Subcutaneous adipose tissue (tissue), 4 donors: Measurements from ENCODE around the gene MCAM. TPM values are rescaled to one million over a fixed set of nuclear protein-coding genes. Genes with fewer than 3 reads are reported as not detected.

ENCODE experiments used
- CTCF ChIP-seq: fragments of 450-650 bp; IDR thresholded peaks from one replicate; pipeline ENCODE4 v1.5.1; 2016; ENCODE audit warnings: low read depth, mild to moderate bottlenecking, control low read depth, antibody characterized with exemption, moderate library complexity
- total RNA-seq, 4 donors: library from RNA; depleted of rRNA; stranded (reverse); fragments of >200 nt; gene quantifications; one replicate each; pipeline ENCODE4 v1.1.0, GENCODE V29; 2016

The MCAM gene
- total RNA-seq, 4 donors from 2014 or later, result 655 to 1,853 (median 1,046) TPM

DNA sequence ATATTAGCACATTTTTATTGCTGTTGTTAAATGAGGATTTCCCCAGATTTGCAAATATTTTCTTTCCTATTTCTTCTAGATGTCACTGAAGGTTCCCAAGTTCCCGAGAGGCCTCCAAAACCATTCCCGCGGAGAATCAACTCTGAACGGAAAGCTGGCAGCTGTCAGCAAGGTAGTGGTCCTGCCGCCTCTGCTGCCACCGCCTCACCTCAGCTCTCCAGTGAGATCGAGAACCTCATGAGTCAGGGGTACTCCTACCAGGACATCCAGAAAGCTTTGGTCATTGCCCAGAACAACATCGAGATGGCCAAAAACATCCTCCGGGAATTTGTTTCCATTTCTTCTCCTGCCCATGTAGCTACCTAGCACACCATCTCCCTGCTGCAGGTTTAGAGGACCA, 17.5 kb downstream of the MCAM start:
- TF ChIP-seq CTCF, result no peak

GRCh38 chr11:119298726-119299125, 18.2 kb downstream of the MCAM start:
- TF ChIP-seq CTCF, result no peak

DNA sequence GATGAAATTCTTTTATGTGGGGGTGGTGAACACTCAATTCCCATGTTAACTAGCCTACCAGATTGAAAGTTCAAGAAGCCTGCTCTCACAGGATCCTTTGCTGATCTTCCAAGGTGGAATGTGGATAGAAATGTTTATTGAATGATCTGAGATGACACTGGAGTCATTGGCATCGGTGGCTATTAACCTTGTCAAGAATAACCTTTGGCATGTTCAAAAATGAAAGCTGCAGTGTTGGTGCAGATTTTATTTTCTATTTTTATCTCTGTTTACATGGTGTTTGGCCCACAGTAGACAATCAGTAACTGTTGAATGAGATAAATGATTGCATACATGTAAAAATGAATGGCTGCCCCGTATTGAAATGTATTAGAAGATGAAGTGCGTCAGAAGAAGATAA, 19.0 kb downstream of the MCAM start:
- no peak for TF ChIP-seq CTCF

DNA sequence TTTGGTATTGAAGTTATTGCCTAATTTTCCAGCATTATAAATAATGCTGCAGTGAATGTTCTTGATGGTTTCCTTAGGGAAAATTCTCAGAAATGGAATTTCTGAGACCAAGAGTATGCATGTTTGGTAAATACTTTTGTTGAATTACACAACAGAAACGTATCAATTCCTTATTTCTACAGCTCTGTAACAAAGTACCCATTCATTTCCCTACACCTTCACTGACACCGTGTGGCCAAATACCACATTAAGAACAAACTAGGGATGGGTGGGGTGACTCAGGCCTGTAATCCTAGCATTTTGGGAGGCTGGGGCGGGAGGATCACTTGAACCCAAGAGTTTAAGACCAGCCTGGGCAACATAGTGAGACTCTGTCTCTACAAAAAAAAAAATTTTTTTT, 21.8 kb downstream of the MCAM start:
- no peak for TF ChIP-seq CTCF

GRCh38 chr11:119293461-119293860, 23.5 kb downstream of the MCAM start:
- no peak for TF ChIP-seq CTCF

DNA sequence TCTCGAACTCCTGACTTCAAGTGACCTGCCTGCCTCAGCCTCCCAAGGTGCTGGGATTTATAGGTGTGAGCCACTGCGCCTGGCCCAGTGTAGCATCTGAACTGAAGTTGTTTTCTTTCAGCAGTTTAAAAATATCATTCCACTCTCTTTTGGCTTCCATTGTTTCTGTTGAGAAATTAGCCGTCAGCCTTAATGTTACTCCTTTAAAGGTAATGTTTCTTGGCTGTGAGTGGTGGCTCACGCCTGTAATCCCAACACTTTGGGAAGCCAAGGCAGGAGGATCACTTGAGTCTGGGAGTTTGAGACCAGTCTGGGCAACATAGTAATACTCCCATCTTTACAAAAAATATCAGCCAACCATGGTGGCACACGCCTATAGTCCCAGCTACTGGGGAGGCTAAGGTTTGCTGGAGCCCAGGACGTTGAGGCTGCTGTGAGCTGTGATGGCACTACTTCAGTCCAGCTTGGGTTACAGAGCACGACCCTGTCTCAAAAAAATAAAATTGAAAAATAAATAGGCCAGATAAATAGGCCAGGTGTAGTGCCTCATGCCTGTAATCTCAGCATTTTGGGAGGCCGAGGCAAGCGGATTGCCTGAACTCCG, 25.9 kb downstream of the MCAM start:
- no peak for TF ChIP-seq CTCF

- TF ChIP-seq CTCF, result no peak
Observed at GRCh38 chr11:119288219-119288618, 28.7 kb downstream of the MCAM start.
